GM19467 (cell line): ENCODE measurements around the gene KLHL22.

Experiments used
- ATAC-seq: cut with Tn5 transposase; IDR thresholded peaks from one replicate; pipeline ENCODE4 v1.9.1; 2021; ENCODE audit warnings: mild to moderate bottlenecking, moderate library complexity; ENCODE audit not compliant: unreplicated experiment

The KLHL22 gene

GRCh38 chr22:20450551-20450906 is 45.1 kb downstream of the KLHL22 start:
- ATAC-seq = no peak

- ATAC-seq = no peak
These were observed 45.6 kb downstream of the KLHL22 start for GRCh38 chr22:20449819-20450550.

- no peak for ATAC-seq
These were observed 47.0 kb downstream of the KLHL22 start for GRCh38 chr22:20448630-20449029.

DNA sequence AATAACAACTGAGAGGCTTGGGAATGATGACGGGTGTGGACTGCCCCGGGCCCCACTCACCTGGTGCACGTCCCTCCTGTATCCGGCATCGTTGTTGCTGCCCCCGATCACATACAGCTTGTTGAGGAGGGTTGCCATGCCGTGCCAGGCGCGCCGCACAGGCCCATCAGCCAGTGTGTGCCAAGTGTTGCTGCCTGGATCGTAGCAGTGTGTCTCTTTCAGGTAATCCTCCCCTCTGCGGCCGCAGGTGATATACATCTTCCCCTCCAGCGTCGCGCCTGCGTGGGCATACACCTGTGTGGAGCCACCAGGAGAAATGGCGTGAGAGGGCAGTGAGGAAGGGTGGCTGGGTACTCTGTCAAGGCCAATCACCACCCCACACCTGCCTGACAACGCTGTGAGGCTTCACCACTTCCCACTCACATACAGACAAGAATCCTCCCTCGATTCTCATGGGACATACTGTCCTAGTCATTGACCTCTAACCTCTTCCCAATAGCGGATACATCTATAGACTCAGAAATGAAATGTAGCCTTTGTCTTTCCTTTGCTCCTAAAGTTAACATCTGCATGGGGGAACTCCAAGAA is 49.1 kb downstream of the KLHL22 start:
- ATAC-seq = no peak

- ATAC-seq = no peak
These were observed 51.3 kb downstream of the KLHL22 start for GRCh38 chr22:20444325-20444724.

DNA sequence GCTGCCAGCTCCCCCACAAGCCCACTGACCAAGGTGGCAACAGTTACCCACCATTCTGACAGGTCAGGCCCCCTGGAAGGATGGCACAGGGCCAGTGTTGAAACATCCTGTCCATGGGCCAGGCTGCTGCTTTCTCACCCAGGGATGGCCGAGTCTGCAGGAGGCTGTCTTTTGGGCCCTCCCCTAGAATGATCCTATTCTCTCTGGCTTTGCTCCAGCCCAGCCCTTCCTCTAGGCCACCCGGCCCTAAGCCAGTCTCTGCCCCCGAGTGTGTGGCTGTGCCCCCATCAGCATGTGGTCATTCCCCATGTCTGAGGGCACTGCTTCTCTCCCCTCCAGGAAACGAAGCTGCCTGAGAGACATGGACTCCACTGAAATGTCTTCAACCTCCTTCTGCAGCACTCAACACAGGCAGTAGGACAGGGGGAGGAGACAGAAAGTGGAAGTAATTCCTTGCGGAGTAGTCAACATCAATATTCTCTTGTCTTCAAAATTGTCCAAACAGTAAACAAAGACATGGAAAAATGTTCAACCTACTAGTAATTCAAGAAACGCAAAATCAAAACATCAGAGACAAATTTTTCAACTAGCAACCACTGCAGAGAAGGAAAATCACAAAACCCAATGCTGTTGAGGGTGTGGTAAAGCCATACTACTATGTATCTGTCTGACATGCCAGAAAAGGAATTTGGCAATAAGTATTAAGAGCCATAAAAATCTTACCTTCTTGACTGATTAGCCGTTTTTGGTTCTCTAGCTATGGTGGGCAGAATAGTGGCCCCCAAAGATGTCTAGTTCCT is 52.9 kb downstream of the KLHL22 start:
- ATAC-seq = no peak

DNA sequence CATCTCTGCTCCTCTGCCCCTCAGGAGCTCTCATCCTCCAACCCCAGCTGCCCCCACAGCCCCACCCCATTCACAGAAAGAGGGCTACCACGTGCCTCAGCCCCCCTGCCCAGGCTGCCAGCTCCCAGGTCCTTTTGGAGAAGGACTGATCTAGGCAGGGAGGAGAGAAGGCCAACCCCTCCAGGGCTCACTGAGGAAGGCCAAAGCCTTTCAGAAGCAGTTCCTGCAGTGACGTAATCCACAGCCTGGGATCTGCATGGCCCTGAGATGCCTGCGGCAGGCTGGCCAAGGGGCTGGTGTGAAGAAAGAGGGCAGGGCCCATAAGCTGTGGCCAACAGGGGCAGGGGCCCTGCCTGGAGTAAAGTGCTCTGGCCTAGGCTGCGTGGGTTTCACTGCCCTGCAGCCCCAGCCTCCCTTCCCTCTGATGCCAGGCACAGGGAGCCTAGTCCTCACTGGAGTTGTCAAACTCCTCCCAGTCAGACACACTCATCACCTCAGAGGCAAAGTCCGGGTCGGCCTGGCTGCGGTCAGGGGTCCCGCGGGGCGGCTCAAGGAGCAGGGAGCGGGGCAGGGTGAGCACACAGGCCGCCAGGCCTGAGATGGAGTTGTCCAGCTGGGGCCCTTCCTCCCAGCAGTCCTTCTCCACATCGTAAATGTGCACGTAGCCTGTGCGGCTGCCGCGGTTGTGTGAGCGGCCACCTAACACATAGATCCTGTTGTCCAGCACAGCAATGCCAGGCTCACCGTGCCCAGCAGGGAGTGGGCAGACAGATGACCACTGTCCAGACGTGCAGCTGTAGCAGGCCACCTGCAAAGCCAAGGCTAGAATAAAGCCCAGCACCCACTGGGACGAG is 53.7 kb downstream of the KLHL22 start:
- ATAC-seq = no peak

DNA sequence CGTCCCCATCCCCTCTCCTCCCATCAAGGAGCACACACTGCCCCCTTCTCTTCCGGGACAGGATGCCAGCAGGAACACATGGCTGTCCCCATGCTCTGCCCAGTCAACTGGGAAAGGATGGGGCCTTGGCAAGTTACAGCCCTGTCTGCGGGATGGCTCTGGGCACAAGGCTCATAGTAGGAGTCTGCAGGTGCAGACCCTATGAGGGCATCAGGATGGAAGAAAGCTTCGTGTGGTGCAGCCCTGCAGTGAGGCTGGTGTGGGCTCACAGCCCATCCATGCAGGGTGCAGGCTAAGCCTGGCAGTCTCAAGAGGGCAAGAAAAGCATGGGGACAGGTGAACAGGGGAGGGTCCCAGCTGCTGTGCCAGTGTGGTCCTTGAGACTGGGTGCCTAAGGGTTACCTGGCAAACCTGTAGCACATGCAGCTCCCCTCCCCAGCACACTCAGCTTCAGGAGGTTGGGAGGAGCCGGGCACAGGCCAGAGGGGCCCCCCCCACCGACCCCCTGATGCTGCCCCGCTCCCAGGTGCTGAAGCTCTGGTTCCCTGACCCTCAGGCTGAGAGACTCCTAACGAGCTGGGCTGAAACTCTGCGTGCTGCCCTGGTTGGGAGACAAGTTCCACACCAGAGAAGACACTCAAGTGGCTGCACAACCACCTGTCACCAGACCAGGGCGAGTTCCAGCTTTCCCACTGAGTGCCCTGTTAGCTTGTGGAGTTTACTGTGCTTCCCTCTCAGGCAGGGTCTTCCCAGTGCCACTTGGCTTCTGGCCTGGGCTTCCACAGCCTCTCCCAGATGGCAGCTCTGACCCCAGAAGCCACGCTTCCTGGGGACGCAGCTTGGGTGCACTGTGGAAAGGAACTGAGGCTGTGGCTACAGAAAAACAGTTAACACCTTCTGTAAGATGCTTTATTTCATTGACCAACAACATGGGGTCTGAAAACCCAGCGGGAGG is 54.7 kb downstream of the KLHL22 start:
- ATAC-seq = no peak

- no peak for ATAC-seq
These were observed 55.5 kb downstream of the KLHL22 start for GRCh38 chr22:20439928-20440575.

GRCh38 chr22:20439556-20439927 is 56.1 kb downstream of the KLHL22 start:
- no peak for ATAC-seq

DNA sequence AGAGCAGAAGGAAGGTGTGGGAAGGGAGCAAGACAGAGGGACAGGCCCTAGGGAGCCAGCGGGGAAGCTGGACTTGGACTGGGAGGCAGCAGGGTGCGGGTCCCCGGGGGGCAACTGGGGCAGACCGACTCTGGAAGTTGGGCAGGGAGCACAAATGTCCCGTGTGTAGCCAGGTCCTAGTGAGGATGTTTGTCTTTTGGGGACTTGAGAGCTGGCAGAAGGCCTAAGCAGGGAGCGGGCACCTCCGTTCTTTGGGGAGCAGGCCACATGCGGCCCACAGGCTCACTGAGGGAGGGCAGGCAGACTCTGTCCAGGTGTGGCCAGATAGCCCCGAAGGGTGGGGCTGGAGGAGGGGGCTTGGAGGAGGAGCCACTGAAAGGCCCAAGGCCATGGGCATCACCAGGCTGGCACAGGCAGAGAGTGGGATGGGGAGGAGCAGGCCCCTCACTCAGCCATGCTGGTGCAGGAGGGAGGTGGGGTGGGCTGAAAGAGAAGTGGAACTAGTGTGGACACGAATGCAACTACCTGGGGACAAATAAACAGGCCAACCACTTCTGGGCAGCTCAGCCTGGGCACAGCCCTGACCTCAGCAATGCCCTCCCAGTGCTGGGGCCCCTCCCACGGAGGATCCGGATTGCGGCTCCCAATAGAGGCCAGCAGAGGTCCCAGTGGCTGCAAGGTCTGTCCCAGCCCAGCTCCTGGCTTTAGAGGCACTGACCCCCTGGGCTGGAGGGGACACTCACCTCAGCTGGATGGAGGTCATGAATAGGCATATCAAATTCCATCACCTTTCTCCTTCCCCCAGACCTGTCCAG is 56.7 kb downstream of the KLHL22 start:
- ATAC-seq = no peak

DNA sequence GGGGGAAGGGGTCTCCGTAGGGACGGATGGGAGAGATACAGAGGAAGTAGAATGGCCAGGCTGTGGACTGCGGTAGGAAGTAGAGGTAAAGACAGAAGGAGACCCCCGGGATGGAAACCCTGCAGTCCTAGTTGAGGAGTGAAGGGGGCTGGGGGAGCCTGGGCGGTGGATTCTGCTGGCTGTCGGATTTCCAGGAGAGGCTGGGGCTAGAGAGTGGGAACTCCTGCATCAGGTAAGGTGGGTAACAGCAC is 57.2 kb downstream of the KLHL22 start:
- no peak for ATAC-seq

DNA sequence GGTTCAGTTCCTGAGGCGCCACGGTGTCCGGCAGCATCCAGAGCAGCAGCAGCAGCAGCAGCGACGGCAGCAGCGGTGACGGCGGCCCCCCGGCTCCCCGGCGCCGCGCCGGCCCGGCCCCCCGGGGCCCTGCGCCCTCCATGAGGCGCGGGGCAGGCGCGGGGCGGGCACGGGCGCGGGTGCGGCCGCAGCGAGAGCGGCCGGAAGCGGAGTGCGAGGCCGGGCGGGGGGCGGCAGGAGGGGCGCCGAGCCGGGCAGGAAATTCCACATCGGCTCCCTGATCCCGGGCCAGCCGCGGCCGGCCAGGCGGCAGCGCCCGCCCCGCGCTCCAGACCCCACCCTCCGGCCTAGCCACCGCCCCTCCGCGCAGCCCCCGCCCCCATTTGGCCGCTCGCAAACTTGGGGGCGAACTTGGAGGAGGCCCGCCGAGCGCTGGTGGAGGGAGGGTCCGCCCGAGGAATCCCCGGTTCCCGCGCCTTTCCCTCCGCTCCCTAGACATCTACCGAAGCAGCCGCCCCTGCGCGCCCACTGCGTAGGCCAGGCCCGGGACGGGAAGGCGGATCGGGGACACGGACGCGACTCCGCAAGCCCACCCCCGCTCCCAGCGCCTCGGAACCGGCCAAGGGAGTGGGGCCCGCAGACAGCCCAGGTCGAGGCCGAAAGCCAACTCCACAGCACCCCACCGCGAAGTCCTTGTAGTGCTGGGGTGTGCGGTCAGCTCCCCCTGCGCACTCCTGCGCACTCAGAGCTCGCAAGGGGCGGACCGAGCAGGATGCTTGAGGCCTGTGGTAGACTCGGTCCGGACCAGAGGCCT is 57.8 kb downstream of the KLHL22 start, which contains the start of gene SCARF2:
TSS of gene SCARF2 (minus strand) at position 213 of the 814 bp plus-strand sequence. CDS start at position 142, 71 bp downstream.
- no peak for ATAC-seq

GRCh38 chr22:20436768-20437612 is 58.6 kb downstream of the KLHL22 start:
- no peak for ATAC-seq

DNA sequence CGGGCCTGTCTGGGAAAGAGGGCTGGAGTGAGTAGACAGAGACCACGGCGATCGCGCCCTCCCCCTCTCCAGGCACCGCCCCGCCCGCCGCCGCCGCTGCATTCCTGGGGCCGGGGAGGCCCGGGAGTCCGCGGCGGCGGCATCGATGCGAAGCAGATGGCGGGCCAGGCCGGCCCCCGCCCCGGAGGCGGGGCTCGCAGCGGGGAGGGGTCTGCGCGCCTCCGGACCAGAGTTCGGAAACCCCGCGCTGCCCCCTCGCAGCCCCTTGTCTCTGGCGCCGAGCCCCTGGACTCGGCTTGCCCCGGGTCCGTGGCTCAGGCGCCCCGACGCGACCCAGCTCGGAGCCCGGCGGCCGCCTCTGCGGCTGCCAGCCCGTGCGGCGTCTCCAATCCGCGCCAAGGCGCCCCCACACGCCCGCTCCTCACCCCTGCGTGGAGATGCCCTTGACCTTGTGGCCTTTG is 59.3 kb downstream of the KLHL22 start:
- ATAC-seq = no peak

DNA sequence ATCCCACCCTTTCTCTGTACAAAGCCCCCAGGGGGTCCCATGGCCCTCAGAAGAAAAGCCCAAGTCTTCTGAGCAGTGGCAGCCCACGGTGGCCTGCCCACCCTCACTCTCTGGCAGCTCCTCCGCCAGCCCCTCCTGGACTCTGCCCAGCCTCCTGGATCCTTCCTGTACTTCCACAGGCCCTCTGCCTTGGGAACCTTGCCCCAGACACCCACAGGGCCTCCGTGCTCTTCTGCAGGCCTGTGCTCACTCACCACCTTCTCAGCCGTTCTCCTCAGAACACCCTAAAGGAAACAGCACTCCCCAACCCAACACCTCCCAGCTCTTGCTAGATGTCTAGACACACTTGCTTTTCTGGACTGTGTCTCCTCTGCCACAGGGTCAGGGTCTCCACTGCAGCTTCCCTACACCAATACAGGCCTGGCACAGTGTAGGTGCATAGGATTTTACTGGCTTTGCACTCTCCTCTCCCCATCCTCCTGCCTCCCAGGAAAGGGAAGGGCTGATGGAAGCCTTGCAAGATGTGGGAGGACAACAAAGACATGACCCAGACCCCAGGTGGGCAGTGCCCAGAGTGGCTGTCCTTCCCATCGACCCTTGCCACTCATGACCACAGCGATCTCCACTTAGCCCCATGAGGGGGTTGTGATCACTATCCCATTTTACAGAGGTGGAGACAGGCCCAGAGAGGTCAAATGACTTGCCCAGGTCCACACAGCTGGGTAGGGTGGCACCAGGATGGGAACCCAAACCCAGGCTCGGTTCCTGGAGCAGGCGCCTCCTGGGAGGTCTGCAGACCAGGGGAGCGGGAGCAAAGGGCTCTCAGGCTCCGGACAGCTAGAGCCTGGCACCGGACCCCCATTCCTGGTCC is 59.9 kb downstream of the KLHL22 start:
- ATAC-seq = no peak
